ENCODE measurements around the gene SH3RF2.
"Not testable (repeated sequence)": the region's sequence is repeated elsewhere in the genome, so short reads cannot be mapped to it uniquely, and the experiment has no call there.

The SH3RF2 gene

GRCh38 chr5:145936401-145937131 is at the start of gene SH3RF2:
Gene SH3RF2 (plus strand): TSS chr5:145936578. CDS start chr5:145937929, 1,351 bp downstream.
- DNase-seq (ENCODE audit: insufficient read length, low spot score) (no peak), FAIRE-seq (no peak)

GRCh38 chr5:145887217-145887616 is 49.2 kb upstream of the SH3RF2 start:
- FAIRE-seq (no peak), DNase-seq (ENCODE audit: insufficient read length, low spot score) (no peak)

- FAIRE-seq (no peak), DNase-seq (ENCODE audit: insufficient read length, low spot score) (no peak)
These were observed 48.3 kb upstream of the SH3RF2 start for GRCh38 chr5:145887976-145888574.

GRCh38 chr5:145889611-145890010 is 46.8 kb upstream of the SH3RF2 start:
- DNase-seq (ENCODE audit: insufficient read length, low spot score) (no peak), FAIRE-seq (no peak)

GRCh38 chr5:145891378-145891777 is 45.0 kb upstream of the SH3RF2 start:
- DNase-seq (ENCODE audit: insufficient read length, low spot score); FAIRE-seq: not testable (repeated sequence)

GRCh38 chr5:145898171-145898570 is 38.2 kb upstream of the SH3RF2 start:
- no peak for DNase-seq (ENCODE audit: insufficient read length, low spot score)
- no peak for FAIRE-seq

- no peak for DNase-seq (ENCODE audit: insufficient read length, low spot score)
These were observed 34.0 kb upstream of the SH3RF2 start for GRCh38 chr5:145902421-145902820.

GRCh38 chr5:145903113-145903512 is 33.3 kb upstream of the SH3RF2 start:
- DNase-seq (ENCODE audit: insufficient read length, low spot score) (no peak), FAIRE-seq (no peak)

More at GRCh38 chr5:145902421-145902820, 34.0 kb upstream of the SH3RF2 start:
- no peak for FAIRE-seq

GRCh38 chr5:145903867-145904266 is 32.5 kb upstream of the SH3RF2 start:
- no peak for FAIRE-seq
- no peak for DNase-seq (ENCODE audit: insufficient read length, low spot score)

GRCh38 chr5:145904743-145905142 is 31.6 kb upstream of the SH3RF2 start:
- FAIRE-seq (no peak), DNase-seq (ENCODE audit: insufficient read length, low spot score) (no peak)

- FAIRE-seq = no peak
- no peak for DNase-seq (ENCODE audit: insufficient read length, low spot score)
These were observed 30.0 kb upstream of the SH3RF2 start for GRCh38 chr5:145906401-145906800.

- FAIRE-seq = no peak
- no peak for DNase-seq (ENCODE audit: insufficient read length, low spot score)
These were observed 28.0 kb upstream of the SH3RF2 start for GRCh38 chr5:145908206-145908960.

GRCh38 chr5:145911164-145911563 is 25.2 kb upstream of the SH3RF2 start:
- DNase-seq (ENCODE audit: insufficient read length, low spot score) (no peak), FAIRE-seq (no peak)

- DNase-seq (ENCODE audit: insufficient read length, low spot score) (no peak), FAIRE-seq (no peak)
These were observed 24.4 kb upstream of the SH3RF2 start for GRCh38 chr5:145912019-145912418.

GRCh38 chr5:145912594-145912993 is 23.8 kb upstream of the SH3RF2 start:
- DNase-seq (ENCODE audit: insufficient read length, low spot score) = no peak
- FAIRE-seq = no peak

GRCh38 chr5:145913701-145914100 is 22.7 kb upstream of the SH3RF2 start:
- no peak for FAIRE-seq
- DNase-seq (ENCODE audit: insufficient read length, low spot score) = no peak

GRCh38 chr5:145915970-145916638 is 20.3 kb upstream of the SH3RF2 start:
- DNase-seq (ENCODE audit: insufficient read length, low spot score) (no peak), FAIRE-seq (no peak)

GRCh38 chr5:145917288-145917687 is 19.1 kb upstream of the SH3RF2 start:
- DNase-seq (ENCODE audit: insufficient read length, low spot score) = no peak
- FAIRE-seq = no peak

GRCh38 chr5:145918397-145918796 is 18.0 kb upstream of the SH3RF2 start:
- no peak for DNase-seq (ENCODE audit: insufficient read length, low spot score)

GRCh38 chr5:145919413-145919812 is 17.0 kb upstream of the SH3RF2 start:
- DNase-seq (ENCODE audit: insufficient read length, low spot score) (no peak), FAIRE-seq (no peak)

More at GRCh38 chr5:145918397-145918796, 18.0 kb upstream of the SH3RF2 start:
- FAIRE-seq = no peak

Measured in GM19239 (cell line).